ENCODE results near the gene CCDC34. TPM values are rescaled to one million over a fixed set of nuclear protein-coding genes. Genes with fewer than 3 reads are reported as not detected.
A peak's percentile ranks its signal among the peaks of the same experiment; 100 is the strongest.

CCDC34 gene
- total and polyA plus RNA-seq, 8 donors = 3.3 to 10.1 (median 4.5) TPM

GRCh38 chr11:27317751-27318150 is 45.3 kb downstream of the CCDC34 start:
- Histone ChIP-seq H3K27me3 (no peaks in the 10 kb centered on the region), H3K9me3 (no peaks in the 10 kb centered on the region), H3K4me3 (no peak overlapping the region), H3K4me1 (peaks cover 6 to 9% (median 7%) of the 10 kb centered on the region in 3 donors), H3K27ac (no peak overlapping the region), H3K36me3 (no peaks in the 10 kb centered on the region)
- FAIRE-seq (no peak), DNase-seq (no peak), ATAC-seq (no peak)
- TF ChIP-seq CTCF (IDR thresholded peaks at IDR 0.05) = no peak
- intact Hi-C loops (cut with DNase I) = no loop called here
- 88 to 92% methylated on average over 2 of the region's 2 CpGs for WGBS, 2 donors

DNA sequence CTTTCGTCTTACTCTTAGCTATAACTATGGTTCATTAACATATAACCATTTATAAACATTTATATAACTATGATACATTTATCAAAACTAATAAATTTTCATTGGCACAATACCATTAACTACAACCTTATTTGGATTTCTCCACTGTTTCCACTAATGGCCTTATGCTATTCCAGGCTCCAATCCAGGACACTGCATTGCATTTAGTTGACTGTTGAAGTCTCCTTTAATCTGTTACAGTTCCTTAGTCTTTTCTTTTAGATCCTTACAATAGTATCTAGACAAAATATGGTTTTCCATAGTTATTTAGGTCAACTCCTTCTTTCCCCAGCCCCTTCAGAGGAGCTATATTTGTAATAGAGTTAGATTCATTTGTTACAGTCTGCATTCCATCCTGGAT is 47.2 kb downstream of the CCDC34 start:
- 92 to 94% methylated on average over 1 of the region's 1 CpG for WGBS, 2 donors
- intact Hi-C loops (cut with DNase I) = no loop called here
- no peak for TF ChIP-seq CTCF (IDR thresholded peaks at IDR 0.05)
- ATAC-seq (no peak), FAIRE-seq (no peak), DNase-seq (no peak)
- Histone ChIP-seq H3K27ac (no peak overlapping the region), H3K36me3 (no peaks in the 10 kb centered on the region), H3K4me1 (peaks cover 21 to 29% (median 21%) of the 10 kb centered on the region in 3 donors), H3K9me3 (no peaks in the 10 kb centered on the region), H3K27me3 (no peaks in the 10 kb centered on the region), H3K4me3 (no peak overlapping the region)

GRCh38 chr11:27313157-27313821 is 49.7 kb downstream of the CCDC34 start:
- no peak for TF ChIP-seq CTCF (IDR thresholded peaks at IDR 0.05)

GRCh38 chr11:27312110-27312509 is 50.9 kb downstream of the CCDC34 start:
- DNase-seq (no peak), ATAC-seq (peak; percentile 88 to 94 (median 92)), FAIRE-seq (no peak)
- Histone ChIP-seq H3K27me3 (no peaks in the 10 kb centered on the region), H3K4me1 (peaks cover 21 to 34% (median 26%) of the 10 kb centered on the region in 3 donors), H3K4me3 (no peak overlapping the region), H3K36me3 (no peaks in the 10 kb centered on the region), H3K27ac (peak overlapping the region in 2 of 4 donors; percentile 30 to 36), H3K9me3 (no peaks in the 10 kb centered on the region)
- intact Hi-C loops (cut with DNase I) = no loop called here
- 14 to 17% methylated on average over 2 of the region's 2 CpGs for WGBS, 2 donors
- TF ChIP-seq CTCF (IDR thresholded peaks at IDR 0.05) = no peak

More at GRCh38 chr11:27313157-27313821, 49.7 kb downstream of the CCDC34 start:
- WGBS, 2 donors = 53 to 55% methylated on average over 2 of the region's 2 CpGs
- Histone ChIP-seq H3K4me1 (peaks cover 21 to 34% (median 26%) of the 10 kb centered on the region in 3 donors), H3K36me3 (no peaks in the 10 kb centered on the region), H3K9me3 (no peaks in the 10 kb centered on the region), H3K4me3 (no peak overlapping the region), H3K27ac (peak overlapping the region in 1 of 4 donors; percentile 36), H3K27me3 (no peaks in the 10 kb centered on the region)
- intact Hi-C loops (cut with DNase I) = no loop called here
- FAIRE-seq = no peak
- peak in 3 of 4 donors; percentile 17 to 43 (median 35) for ATAC-seq
- no peak for DNase-seq

DNA sequence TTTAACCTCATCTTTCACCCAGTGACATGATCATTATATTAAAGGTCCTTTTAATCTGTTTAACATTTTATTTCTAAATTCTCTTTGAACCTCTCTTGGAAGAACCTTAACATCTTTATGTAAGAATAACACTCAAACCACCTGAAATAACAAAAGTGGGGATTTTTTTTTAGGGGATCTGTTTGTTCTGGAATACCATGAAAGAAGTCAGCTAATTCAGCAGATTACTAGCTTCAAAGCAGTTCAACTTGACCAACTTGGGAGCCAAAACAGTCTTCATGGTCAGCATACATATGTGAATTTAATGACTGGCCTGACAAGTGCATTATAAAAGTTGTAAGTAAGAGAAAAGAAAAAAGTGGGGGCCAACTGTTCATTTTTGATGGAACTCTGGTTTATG is 52.3 kb downstream of the CCDC34 start:
- TF ChIP-seq CTCF (IDR thresholded peaks at IDR 0.05) = no peak
- ATAC-seq (no peak), DNase-seq (no peak), FAIRE-seq (no peak)
- Histone ChIP-seq H3K27me3 (no peaks in the 10 kb centered on the region), H3K9me3 (no peaks in the 10 kb centered on the region), H3K4me1 (peaks cover 21 to 34% (median 26%) of the 10 kb centered on the region in 3 donors), H3K36me3 (no peaks in the 10 kb centered on the region), H3K4me3 (no peak overlapping the region), H3K27ac (peak overlapping the region in 2 of 4 donors; percentile 10 to 36)
- intact Hi-C loops (cut with DNase I) = no loop called here
